A172 (cell line): Measurements from ENCODE around the gene DOCK11. TPM values are rescaled to one million over a fixed set of nuclear protein-coding genes. Genes with fewer than 3 reads are reported as not detected.
"Not testable (repeated sequence)": the region's sequence is repeated elsewhere in the genome, so short reads cannot be mapped to it uniquely, and the experiment has no call there.

Experiments
- DNase-seq: peaks from one replicate; pipeline ENCODE4 v3.0.0-alpha.2; 2015; ENCODE audit warnings: low spot score
- total RNA-seq: library from RNA; depleted of rRNA; stranded (reverse); fragments of >200 nt; shearing (Covaris generic); gene quantifications from 2 replicates; pipeline ENCODE4 v1.2.3, GENCODE V29; 2014; rRNA removed

DOCK11 gene
- 26.5 and 32.7 TPM in 2 replicates for total RNA-seq

DNA sequence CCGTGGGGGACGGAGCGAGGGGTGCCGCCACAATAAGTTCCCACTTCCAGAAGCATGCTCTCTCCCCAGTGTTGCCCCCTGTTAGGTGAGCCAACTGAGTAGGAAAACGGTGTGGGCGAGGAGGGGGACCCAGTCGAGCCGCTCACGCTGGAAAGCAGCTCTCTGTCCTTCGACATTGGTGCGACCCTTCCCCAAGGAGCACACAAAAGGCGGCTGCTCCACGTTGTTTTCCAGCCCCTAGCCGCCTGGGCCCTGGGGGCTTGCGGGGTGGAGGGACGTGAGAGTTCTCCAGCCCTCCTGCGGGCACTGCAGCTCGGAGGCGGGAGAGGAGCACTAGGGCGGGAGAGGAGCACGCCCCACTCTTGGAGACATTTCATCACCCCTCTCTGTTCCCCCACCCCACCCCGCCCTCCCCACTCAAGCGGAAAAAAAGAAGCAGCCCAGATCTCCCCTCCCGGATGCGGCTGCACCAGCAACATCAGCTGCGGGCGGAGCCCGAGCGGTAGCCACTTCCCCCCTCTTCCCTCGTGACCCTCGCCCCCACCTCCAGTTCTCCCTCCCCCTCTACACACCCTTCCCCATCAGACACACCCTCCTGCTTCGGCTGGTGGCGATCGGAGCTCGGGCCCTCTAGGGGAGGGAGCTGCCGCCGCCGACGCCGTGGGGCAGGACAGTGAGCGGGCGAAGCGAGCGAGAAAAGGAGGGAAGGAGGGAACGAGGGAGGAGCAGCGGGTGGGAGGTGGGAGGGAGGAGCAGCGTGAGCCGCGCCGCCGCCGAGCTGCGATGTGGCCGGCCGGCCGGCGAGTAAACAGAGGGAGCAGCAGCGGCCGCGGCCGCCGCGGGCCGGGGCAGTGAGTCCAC is at the start of gene DOCK11:
DOCK11 (plus strand) TSS at position 755 of the 861 bp plus-strand sequence. CDS start 157 bp downstream, outside the sequence.
- DNase-seq: peak; percentile 49

DNA sequence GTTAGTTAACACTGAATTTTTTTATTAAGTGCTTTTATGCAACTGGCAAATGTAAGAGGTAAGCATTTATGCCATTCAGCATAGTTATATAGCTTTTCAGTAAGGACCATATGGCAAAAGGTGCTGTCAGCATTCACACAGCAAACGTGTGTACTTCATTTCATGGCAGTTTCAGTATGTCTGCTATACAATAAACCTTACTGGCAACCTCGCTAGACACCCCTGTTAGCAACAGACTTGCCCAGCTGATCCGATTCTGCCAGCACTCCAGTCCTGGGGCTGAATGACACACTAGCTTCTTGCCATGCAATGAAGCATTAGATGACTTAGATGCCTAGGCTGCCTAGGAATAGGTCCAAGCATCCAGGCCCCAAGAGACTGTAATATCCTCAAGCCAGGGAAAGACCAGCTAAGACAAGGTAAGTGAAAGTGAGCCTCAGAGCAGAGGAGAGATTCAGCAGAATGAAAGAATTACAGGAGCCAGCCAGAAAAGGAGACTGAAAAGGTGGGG is 47.3 kb upstream of the DOCK11 start:
- no peak for DNase-seq

DNA sequence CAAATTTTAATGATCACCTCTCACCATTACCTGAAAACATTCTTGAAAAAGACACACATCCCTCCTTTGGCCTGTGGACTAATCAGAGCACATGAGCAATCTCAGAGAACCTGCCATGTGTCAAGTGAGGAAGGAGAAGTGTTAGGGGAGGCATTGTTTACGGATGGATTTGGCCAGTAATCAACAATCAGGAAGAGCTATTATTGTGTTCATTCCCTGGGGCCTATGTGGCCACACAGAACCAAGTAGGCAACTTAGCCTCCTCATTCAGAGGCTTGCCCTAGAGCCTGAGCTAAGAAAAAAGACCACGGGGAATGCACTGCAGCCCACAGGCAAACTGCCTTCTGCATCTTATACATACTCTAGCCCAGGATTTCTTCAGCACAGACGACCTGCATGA is 40.6 kb upstream of the DOCK11 start:
- no peak for DNase-seq

DNA sequence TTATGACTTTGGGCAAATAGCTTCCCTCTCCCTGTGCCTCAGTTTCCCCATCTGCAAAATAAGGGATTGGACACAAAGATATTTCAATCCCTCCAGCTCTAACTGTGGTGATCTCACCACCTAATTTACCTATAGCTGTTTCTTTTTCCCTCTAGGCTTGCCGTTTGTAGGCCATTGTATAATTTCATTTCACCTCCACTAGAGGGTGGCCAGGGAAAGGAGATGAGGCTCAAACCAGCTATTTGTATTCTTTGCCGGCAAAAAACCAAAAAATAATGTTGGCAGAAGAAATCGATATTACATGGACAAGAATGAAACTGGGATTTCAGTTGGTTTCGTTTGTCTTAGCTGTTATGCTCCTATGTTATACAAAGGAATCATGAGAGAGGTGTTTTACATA is 36.1 kb upstream of the DOCK11 start:
- DNase-seq: peak; percentile 4

DNA sequence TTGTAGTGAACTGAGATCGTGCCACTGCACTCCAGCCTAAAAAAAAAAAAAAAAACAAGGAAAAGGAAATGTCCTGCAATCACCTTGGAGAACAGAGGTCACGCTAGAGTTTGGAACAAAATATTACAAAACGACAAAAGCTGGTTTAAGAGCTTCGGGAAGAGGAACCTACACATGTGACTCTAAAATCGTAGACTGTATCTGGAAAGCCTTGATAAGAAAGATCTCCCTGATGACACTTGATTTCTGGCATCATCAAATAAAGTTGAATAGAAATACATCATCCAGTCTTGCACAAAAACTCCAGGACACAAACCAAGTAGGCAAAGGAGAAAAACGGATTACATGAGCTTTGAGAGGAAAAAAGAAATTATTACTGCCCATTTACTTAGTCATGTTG is 31.1 kb upstream of the DOCK11 start:
- no peak for DNase-seq

DNA sequence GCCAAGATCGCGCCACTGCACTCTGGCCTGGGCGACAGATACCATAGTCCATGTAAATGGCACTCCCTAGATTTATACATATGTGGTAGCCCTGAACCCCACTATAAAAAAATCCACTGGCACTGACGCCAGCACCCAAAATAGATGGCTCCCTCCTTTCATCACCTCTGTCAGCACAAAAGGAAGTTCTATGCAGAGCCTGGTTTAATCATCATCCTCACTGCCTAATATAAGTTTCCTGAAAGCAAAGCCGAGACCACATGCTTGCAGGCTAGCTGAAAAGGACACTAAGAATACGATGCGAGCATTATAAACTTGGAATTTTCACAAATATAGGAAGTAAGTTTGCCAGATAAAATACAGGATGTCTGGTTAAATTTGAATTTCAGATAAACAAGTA is 27.5 kb upstream of the DOCK11 start:
- no peak for DNase-seq

DNA sequence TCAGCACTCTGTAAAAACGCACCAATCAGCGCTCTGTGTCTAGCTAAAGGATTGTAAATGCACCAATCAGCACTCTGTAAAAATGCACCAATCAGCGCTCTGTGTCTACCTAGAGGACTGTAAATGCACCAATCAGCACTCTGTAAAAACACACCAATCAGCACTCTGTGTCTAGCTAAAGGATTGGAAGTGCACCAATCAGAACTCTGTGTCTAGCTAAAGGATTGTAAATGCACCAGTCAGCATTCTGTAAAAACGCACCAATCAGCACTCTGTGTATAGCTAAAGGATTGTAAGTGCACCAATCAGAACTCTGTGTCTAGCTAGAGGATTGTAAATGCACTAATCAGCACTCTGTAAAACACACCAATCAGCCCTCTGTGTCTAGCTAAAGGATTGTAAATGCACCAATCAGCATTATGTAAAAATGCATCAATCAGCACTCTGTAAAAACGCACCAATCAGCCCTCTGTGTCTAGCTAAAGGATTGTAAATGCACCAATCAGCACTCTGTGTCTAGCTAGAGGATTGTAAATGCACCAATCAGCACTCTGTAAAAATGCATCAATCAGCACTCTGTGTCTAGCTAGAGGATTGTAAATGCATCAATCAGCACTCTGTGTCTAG is 24.8 kb upstream of the DOCK11 start:
- not testable (repeated sequence) for DNase-seq

DNA sequence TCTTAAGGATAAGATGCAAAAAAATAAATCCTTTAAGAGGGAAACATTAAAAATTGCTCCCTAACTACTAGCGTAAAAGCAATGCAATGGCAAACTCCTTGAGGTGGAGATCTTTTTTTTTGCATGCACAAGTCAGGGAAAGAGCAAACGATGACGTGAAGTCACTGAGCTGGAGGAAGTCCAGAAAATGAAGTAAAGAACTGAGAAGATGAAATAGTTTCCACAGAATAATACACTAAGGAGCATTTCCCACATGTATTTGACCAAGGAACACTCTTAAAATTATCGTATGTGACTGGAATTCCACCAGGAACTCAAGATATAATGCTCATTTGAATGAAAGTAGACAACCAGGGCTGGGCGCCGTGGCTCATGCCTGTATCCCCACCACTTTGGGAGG is 21.0 kb upstream of the DOCK11 start:
- DNase-seq: no peak

DNA sequence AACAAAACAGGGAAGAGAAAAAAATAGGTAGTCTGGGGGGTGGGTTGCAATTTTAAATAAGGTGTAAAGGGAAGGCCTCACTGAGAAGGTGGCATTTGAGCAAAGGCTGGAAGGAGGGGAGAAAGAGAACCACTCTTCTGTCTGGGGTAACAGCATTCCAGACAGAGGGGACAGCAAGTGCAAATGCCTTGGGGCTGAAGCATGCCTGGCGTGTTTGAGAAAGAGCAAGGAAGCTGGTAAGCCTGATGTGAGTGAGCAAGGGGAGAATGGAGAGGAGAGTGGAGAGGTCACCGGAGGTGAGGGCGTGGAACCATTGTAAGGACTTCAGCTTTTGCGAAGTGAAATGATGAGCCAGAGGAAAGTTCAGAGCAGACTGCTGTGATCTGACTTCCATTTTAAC is 19.7 kb upstream of the DOCK11 start:
- no peak for DNase-seq

DNA sequence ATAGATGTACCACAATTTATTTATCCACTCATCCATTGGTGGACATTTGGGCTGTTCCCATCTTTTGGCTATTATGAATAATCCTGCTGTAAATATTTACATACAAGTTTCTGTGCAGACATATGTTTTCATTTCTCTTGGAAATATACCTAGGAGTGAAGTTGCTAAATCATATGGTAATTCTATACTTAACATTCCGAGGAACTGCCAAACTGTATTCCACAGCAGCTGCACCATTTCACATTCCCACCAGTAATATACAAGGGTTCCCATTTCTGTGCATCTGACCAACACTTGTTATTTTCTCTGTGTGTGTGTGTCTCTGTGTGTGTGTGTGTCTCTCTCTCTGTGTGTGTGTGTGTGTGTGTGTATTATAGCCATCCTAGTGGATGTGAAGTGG is 15.4 kb upstream of the DOCK11 start:
- no peak for DNase-seq

DNA sequence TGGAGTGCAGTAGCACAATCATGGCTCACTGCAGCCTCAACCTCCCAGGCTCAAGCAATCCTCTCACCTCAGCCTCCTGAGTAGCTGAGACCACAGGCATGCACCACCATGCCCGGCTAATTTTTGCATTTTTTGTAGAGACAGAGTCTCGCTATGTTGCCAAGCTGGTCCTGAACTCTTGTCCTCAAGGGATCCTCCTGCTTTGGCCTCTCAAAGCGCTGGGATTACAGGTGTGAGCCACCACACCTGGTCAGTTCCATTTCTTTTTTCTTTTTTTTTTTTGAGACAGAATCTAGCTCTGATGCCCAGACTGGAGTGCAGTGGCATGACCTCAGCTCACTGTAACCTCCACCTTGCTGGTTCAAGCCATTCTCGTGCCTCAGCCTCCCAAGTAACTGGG is 13.2 kb upstream of the DOCK11 start:
- DNase-seq: not testable (repeated sequence)

DNA sequence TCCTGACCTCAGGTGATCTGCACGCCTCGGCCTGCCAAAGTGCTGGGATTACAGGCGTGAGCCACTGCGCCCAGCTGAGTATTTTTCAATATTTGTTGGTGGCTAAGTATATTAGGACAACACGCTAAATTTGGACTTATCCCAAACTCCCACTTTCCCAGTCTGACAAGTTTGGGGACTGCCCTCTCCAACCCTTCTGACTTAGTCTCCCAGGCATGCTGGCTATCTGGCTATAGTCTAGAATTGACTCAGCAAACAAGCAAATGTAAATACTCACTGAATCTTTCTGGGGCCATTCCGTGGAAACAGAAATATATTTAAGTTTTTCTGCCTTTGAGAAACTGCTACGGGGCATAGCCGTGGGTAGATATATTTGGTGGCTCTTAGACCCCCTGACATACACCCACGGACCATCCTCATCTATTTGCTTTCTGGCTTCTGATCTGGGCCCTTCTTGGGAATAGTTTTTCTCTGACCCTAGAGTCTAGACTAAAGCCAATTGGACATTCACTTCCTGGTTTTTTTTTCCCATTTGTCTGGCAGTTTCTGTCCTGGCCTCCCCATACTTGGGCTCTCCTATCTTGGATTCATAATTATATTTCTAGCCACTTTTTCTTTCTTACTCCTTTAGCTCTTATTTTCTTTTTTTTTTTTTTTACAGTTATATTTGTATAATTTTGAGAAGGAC is 11.3 kb upstream of the DOCK11 start:
- no peak for DNase-seq

DNA sequence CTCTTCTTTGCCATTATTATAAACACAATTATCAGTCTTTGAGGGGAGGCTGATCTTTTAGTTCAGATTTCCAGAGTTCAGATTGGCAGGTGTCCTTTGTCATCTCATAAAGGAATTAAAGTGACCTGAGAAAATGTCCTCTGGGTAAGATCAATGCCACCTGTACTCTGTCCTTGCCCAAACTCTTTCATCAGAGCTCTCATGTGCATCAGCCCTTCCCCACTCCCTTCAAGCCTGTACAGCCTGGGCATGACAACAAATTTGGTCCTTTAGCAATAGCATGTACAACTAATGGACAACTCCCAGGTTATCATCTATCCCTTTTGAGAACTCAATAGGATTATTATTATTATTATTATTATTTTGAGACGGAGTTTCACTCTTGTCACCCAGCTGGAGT is 8.9 kb upstream of the DOCK11 start:
- DNase-seq: not testable (repeated sequence)

DNA sequence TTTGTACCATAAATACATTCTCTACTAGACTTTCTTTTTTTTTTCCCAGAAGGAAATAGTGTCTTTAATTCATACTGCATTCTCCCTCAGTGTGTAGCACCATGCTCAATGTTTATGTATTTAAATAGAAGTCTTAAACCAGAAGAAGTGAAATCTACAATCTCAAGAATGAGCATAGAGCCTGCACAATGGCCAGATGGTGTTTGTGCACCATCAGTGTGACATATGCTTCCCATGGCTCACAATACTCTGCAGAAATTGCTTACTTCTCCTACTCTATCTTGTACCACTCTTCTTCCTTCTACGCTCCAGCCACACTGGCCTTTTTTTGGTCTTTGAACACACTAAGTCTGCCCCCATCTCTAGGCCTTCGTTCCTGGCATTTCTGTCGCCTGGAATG is 2.6 kb upstream of the DOCK11 start:
- no peak for DNase-seq

DNA sequence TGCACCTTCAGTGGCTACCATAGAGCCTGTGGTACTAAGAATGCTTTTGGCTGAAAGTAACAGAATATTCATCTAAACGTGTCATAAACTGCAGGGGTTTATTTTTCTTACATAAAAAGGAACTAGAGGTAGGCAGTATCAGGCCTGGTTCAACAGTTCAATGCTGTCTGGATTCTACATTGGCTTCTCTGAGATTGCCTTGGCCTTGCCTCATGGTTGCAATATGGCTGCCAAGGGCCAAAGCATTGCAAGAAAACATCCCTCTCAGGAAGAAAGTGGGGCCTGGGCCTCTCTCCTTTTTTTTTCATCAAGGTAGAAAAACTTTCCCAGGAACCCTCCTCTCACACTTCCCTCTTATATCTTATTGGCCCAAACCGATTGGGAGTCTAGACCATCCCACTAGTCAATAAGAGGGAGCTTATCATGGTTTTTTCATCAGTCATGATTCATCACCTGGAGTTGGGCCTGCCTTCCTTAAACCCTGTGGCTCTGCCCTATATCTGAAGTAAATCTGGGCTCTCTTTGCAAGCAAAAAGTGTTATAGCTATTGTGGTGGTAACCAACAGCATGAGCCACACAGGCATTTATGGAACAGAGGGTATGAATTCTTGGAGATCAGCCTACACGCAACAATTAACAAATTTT is 1.8 kb upstream of the DOCK11 start:
- no peak for DNase-seq

DNA sequence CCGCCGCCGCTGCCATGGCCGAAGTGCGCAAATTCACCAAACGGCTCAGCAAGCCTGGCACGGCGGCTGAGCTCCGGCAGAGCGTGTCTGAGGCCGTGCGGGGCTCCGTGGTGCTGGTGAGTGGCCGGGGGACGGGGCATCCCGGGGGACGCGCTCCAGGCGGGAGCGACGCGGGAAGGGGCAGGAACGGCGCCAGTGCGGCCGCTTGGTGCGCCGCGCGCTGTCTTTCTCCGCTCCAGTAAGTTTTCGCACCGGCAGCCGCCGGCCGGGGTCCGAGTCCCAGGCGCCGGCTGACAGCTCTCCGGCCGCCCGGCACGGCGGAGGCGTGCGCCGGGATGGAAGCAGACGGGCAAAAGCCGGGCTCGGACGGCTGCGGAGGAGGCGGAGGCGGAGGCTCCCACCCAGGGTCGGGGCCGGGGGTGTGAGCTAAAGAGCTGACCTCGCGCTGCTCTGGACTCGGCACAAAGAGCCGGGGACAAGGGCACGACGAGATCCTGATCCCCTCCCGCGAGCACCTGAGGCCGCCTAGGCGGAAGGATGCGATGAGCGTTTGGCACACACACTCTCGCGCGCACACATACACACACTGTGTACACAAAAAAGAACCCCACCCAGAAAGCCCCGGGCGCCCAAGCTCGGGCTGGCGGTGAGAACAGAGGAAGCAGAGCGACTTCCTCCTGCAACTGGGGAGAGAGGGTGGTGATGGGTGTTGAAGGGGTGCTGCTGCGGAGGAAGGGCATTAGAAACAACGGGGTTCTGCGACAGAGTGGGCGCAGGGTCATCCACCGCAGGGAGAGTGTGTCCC is 545 bp downstream of the DOCK11 start:
- peak; percentile 4 for DNase-seq

DNA sequence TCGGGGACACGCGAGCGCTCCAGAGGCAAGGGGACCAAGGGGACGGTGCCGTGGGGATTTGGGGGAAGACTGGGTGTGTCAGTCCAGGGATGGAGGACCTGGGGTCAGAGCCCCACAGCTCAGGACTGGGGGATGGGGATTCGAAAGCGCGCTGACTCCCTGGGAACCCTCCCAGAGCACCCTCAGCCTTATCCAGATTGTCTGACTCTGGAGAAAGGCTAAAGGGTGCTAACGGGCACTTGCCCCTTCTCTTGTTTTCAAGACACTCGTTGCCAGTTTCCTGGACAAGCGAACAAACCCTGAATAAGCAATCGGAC is 1.1 kb downstream of the DOCK11 start:
- no peak for DNase-seq

DNA sequence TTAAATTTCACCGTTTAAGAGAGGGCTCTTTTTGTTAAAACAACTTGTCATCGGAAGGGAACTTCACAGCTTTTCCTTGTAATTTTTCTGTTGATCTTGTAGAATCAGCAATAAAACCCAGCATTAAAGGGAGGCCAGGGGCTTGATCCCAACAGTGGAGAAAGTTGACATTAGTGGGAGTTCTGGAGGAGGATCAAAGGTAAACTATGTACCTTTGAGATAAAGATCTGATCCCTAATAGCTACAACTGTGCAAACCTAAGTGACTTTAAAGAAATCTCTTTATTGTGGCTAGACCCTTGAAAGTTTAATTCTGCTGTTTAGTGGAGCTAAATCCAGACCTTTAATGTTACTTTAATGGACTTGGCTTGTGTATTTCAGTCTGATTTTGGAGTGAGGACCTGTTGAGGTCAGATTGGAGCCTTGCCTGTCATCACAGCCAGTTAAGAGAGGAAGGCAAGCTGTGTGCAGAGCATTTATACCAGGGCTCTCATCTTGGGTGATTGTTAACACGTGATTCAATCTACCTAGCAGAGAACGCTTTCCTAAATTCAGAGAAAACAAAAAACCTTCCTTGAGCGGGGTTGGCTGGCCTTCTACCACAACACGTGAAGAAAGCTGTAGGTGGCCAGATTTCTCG is 1.7 kb downstream of the DOCK11 start:
- no peak for DNase-seq

DNA sequence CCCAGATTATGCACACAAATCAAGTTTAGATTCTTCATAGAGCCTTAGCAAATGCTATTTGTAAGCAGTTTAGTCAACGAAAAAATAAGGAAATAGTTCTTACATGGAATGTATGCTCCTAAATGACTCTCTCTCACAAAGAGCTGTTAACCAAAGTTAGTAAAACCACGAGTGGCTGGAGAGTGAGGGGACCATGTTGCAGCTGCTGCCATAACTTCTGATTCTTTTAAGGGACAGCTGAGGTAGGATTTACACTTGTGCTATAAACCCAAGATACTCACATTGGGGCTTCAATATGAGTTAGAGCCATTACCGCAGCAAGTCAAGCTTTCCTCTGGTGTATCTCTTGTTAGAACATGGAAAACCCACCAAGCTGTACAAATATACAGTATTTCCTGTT is 2.7 kb downstream of the DOCK11 start:
- no peak for DNase-seq

DNA sequence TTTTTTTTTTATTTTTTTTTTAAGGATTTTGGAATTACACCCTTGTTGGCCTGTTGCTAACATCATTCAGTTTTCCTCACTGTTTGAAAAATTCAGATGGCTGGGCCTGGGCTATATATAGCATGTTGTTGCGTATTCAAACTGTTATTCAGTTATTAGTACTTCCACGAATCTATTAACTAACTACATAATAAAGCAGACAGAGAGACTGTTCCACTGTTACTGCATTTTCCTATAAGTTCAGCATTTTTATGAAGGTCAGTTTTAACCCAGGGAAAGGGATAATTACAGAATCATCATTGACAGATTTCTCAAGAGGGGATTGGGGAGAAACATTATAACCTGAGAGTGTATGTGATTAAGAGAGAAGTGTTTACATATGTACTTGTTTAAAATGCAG is 3.1 kb downstream of the DOCK11 start:
- no peak for DNase-seq

DNA sequence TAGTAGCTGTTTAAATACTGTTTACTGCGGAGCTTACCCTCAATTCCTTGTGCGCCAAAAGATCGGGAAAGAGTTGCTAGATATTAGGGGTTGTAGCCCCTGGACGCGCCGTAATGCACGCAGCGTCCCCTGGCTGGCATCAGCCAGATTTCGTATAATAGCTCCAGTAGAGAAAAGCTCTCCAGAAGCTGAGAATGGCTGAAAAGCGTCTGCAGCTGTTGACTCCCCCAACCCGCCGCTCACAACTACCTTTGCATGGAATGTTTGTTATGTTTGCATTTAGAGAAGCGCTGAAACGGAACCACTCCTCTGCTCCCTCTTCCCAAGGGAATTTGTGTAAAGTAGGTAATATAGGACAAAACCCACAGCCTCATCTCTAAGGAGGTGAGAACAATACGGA is 3.7 kb downstream of the DOCK11 start:
- DNase-seq: no peak
